GM21723 (cell line): Measurements from ENCODE around the gene SGK2.
"Not testable (repeated sequence)": the region's sequence is repeated elsewhere in the genome, so short reads cannot be mapped to it uniquely, and the experiment has no call there.

Experiments used
- ATAC-seq: cut with Tn5 transposase; IDR thresholded peaks from one replicate; pipeline ENCODE4 v1.9.1; 2021; ENCODE audit warnings: mild to moderate bottlenecking, moderate library complexity; ENCODE audit not compliant: unreplicated experiment

The SGK2 gene

DNA sequence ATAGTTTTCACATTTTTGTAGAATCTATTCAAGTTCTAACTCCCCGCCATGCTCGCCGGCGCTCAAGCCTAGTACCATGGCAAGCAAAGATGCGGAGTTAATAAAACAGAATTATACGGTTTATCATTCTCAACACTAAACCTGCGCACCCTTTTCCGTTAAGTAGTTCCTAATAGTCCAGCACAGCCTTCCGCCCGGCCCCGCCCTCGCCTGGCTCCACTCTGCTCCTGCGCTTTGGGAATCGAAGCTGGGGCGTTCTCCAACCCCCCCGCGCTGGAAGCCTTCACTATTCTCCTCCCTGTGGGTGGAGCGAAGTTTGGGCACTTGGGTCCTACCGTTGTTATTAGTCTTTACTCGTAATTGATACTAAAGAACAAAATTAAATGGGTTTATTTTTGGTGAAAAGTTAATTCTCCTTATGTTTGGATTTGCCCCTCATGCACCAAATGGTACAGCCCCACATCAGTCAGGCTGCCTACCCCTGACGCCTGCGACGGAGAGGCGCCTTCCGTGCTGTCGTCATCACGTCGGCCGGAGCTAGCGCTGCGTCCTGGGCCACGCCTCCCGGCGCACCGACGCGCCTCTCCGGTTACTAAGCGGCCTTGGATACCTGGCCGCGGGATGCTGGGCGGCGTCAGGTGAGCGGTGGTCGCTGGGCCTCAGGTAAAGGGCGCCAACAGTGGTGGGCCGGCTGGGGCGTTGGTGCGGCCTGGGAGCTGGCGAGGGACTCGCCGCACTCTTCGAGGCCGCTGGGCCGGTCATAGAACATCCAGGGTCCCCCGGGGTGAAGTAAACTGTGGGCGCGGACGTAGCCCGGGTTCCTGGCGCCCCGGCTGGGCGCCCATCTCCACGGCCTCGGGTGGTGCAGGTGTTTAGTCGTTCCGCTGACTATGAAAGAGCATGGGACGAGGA, 31.8 kb downstream of the SGK2 start, which contains the start of gene IFT52:
Gene IFT52 (plus strand): TSS at position 546 of the 912 bp plus-strand sequence. CDS start 3,762 bp downstream, outside the sequence.
- peak; percentile 99 for ATAC-seq

- not testable (repeated sequence) for ATAC-seq
Observed at GRCh38 chr20:43601960-43602359, 43.1 kb downstream of the SGK2 start.

DNA sequence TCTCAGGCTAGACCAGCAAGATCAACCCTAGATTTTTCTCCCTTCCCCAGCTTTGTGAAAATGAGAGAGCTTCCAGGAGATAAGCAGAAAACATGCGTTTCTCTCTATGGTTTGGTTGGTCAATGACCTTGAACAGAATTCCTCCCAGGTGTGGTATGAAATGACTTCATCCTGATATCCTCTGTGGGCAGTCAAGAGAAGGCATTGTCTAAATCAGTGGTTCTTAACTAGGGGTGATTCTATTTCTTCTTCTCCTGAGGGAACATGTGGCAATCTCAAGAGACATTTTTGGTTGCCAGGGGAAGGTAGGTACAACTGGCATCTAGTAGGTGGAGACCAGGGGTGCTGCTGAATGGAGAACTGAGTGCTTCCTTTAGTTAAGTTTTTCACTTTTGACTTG, 44.3 kb downstream of the SGK2 start:
- no peak for ATAC-seq

DNA sequence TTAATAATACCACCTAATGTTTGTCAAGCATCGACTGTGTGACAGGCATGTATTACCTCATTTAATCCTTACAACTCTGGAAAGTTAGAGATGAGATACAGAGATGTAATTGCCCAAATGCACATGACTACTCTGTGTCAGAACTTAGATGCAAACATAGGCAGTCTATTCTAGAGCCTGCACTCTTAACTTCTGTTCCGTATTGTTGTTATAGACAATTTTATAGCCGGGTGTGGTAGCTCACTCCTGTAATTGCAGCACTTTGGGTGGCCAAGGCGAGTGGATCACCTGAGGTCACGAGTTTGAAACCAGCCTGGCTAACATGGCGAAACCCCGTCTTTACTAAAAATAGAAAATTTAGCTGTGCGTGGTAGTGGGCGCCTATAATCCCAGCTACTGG, 46.9 kb downstream of the SGK2 start:
- no peak for ATAC-seq

GRCh38 chr20:43607278-43607677, 48.5 kb downstream of the SGK2 start:
- ATAC-seq = not testable (repeated sequence)

GRCh38 chr20:43631598-43631997, 72.8 kb downstream of the SGK2 start:
- ATAC-seq = no peak
